ENCODE measurements around the gene BTBD9. TPM values are rescaled to one million over a fixed set of nuclear protein-coding genes. Genes with fewer than 3 reads are reported as not detected.

Gene BTBD9
- total RNA-seq, 1 donor from 2014 or later = 10.3 TPM

GRCh38 chr6:38497546-38497945 lies 142.2 kb downstream of the BTBD9 start:
- H3K4me2 ChIP-seq (ENCODE audit: low read length) = no peak overlapping the region

GRCh38 chr6:38495922-38496635 lies 143.7 kb downstream of the BTBD9 start:
- FAIRE-seq = no peak
- H3K27ac Mint-ChIP-seq (ENCODE audit: unreplicated experiment) = no peak overlapping the region
- H3K4me3 ChIP-seq (ENCODE audit: insufficient read depth, low read depth, low read length) = no peak overlapping the region

More at GRCh38 chr6:38497546-38497945, 142.2 kb downstream of the BTBD9 start:
- Histone ChIP-seq H2AFZ (ENCODE audit: low read depth, low read length) (no peak overlapping the region), H3K27me3 (ENCODE audit: insufficient read depth, low read length) (no peaks in the 10 kb centered on the region), H4K20me1 (ENCODE audit: insufficient read depth, low read length) (peaks cover 3% of the 10 kb centered on the region), H3K27ac (ENCODE audit: low read depth, low read length) (no peak overlapping the region), H3K9ac (ENCODE audit: low read length) (no peak overlapping the region), H3K4me3 (ENCODE audit: insufficient read depth, low read depth, low read length) (no peak overlapping the region), H3K36me3 (ENCODE audit: insufficient read depth, low read length) (no peaks in the 10 kb centered on the region), H3K4me1 (ENCODE audit: insufficient read depth, low read length) (no peaks in the 10 kb centered on the region), H3K9me3 (ENCODE audit: insufficient read depth, low read depth, low read length) (no peaks in the 10 kb centered on the region), H3K79me2 (ENCODE audit: insufficient read depth, low read length) (no peaks in the 10 kb centered on the region)
- H3K4me3 Mint-ChIP-seq (ENCODE audit: unreplicated experiment) = no peak overlapping the region
- TF ChIP-seq CTCF (IDR thresholded peaks at IDR 0.05; ENCODE audit: insufficient read depth, low read depth, low read length) (no peak), EZH2 (IDR thresholded peaks at IDR 0.05; ENCODE audit: insufficient read depth, low read length) (no peak)
- peaks cover 6% of the 10 kb centered on the region for H3K4me1 Mint-ChIP-seq (ENCODE audit: low read depth, unreplicated experiment)
- no peak for DNase-seq (ENCODE audit: low read depth)
- no peak for FAIRE-seq
- H3K36me3 Mint-ChIP-seq (ENCODE audit: low read depth, unreplicated experiment) = no peaks in the 10 kb centered on the region
- H3K27ac Mint-ChIP-seq (ENCODE audit: unreplicated experiment) = no peak overlapping the region
- no peaks in the 10 kb centered on the region for H3K9me3 Mint-ChIP-seq (ENCODE audit: unreplicated experiment)
- H3K27me3 Mint-ChIP-seq (ENCODE audit: low read depth, unreplicated experiment) = no peaks in the 10 kb centered on the region

More at GRCh38 chr6:38495922-38496635, 143.7 kb downstream of the BTBD9 start:
- H3K27me3 Mint-ChIP-seq (ENCODE audit: low read depth, unreplicated experiment) = no peaks in the 10 kb centered on the region
- H4K20me1 ChIP-seq (ENCODE audit: insufficient read depth, low read length) = peaks cover 3% of the 10 kb centered on the region
- H3K9me3 Mint-ChIP-seq (ENCODE audit: unreplicated experiment) = no peaks in the 10 kb centered on the region
- no peaks in the 10 kb centered on the region for H3K27me3 ChIP-seq (ENCODE audit: insufficient read depth, low read length)
- no peak overlapping the region for H3K27ac ChIP-seq (ENCODE audit: low read depth, low read length)
- no peak overlapping the region for H3K4me3 Mint-ChIP-seq (ENCODE audit: unreplicated experiment)
- H3K9me3 ChIP-seq (ENCODE audit: insufficient read depth, low read depth, low read length) = no peaks in the 10 kb centered on the region
- H3K79me2 ChIP-seq (ENCODE audit: insufficient read depth, low read length) = no peaks in the 10 kb centered on the region
- H3K36me3 Mint-ChIP-seq (ENCODE audit: low read depth, unreplicated experiment) = no peaks in the 10 kb centered on the region
- no peak for DNase-seq (ENCODE audit: low read depth)
- H3K36me3 ChIP-seq (ENCODE audit: insufficient read depth, low read length) = no peaks in the 10 kb centered on the region
- TF ChIP-seq CTCF (IDR thresholded peaks at IDR 0.05; ENCODE audit: insufficient read depth, low read depth, low read length) (no peak), EZH2 (IDR thresholded peaks at IDR 0.05; ENCODE audit: insufficient read depth, low read length) (no peak)
- H3K4me1 ChIP-seq (ENCODE audit: insufficient read depth, low read length) = no peaks in the 10 kb centered on the region
- H2AFZ ChIP-seq (ENCODE audit: low read depth, low read length) = no peak overlapping the region
- H3K4me2 ChIP-seq (ENCODE audit: low read length) = no peak overlapping the region
- no peak overlapping the region for H3K9ac ChIP-seq (ENCODE audit: low read length)
- H3K4me1 Mint-ChIP-seq (ENCODE audit: low read depth, unreplicated experiment) = peaks cover 6% of the 10 kb centered on the region
